M059J (cell line): ENCODE measurements around the gene LCN6. TPM values are rescaled to one million over a fixed set of nuclear protein-coding genes. Genes with fewer than 3 reads are reported as not detected.

Source experiments
- DNase-seq: peaks from one replicate; pipeline ENCODE4 v3.0.0-alpha.2; 2012; ENCODE audit warnings: low read depth
- total RNA-seq: library from RNA; depleted of rRNA; stranded (reverse); fragments of >200 nt; shearing (Covaris generic); gene quantifications from 2 replicates; pipeline ENCODE4 v1.2.3, GENCODE V29; 2014

Gene LCN6
- total RNA-seq, 1 experiment from 2014 or later = not detected

- no peak for DNase-seq
Measured at GRCh38 chr9:136744773-136745172, 3.6 kb downstream of the LCN6 start.

DNA sequence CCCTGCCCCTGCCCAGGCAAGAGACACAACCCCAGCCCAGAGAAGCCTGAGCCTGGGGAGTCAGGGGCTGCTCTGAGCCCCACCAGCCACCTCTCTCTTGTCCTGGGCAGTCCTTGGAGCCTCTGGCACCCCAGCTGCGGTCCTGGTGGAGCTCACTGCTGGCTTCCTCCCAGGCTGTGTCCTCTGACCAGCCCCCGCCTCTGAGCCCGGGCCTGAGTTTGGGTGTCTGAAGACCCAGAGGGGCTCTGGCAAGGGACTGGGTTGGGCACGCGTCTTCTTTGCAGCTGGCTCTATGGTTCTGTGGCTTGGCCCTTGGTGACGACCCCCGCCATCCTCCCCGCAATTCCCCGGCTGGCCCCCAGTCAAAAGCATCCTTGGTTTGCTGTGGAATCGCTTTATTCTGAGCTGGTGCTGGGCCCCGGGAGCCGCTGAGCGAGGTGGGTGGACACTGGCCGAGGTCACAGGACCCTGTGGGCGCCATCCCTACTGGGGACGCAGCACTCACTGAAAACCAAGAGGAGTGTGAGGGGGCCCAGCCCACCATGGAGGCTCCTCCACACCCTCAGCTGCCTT, 4.6 kb downstream of the LCN6 start:
- no peak for DNase-seq

DNA sequence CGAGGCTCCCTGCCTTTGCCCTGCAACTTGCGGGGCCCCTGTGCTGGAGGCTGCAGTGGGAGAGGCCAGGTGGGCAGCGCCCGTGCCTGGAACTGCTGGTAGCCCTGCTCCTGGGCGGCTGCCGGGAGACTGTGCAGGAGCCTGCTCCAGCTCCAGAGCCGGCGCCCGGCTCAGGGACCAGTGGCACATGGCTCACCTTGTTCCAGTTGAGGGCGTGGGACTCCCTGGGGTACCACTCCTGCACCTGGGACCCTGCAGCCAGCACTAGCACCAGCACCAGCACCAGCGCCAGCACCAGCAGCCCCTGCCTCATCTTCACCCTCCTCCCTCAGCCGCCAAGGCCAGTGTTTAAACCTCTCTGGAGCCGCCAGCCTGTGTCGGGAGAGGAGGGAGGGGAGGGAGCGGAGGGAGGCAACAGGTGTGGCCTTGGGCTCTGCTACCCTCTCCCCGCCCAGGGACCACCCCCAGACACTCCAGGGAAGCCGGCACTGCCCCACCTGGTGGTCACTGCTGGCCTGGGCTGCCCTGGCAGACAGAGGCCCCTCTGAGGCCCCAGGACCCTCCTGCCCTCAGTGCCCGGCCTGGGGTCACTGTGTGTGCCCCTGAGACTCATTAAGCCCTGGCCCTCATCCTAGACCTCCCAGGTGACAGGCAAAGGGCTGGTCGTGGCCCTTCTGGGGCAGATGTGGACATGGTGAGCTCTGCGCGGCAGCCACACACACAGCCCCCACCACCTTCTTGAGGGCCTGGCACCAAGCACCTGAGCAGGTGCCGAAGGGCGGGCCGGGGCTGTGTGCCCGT, 5.5 kb downstream of the LCN6 start, which contains the start of gene LCN10:
Gene LCN10, minus strand, starts transcription at position 350 of the 801 bp plus-strand sequence. Its CDS starts 37 bp downstream, at position 313.
- no peak for DNase-seq

DNA sequence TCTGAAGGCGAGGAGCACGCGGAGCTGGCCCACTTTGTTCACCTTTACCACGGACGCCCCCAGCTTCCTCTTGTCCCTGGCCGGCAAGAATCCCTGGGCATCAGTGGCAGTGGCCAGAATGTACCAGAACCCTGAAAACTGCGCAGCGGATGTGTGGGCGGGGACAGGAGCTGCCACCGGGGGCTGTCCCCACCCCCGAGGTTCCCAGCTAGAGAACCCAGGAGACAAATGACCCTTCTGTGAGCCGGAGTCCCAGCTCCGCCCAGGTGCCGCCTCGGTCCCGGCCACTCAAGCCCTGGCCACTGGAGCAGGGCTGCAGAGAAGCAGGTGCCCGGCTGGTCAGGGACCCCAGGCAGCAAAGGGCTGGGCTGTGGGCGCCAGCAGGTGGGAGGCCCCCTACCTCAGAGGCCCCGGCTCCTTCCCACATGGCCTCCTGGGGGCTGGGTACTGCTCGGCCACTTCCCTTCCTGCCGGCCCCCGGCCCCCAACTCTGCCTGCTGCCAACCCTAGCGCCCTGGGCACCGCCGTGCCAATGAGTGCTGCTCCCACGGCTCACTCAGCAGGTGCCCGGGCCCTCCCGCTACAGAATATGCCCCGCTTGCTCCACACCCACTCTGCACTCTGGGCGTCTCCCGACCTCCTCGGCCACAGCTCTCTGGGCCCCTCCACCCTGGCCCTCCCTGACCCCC, 6.3 kb downstream of the LCN6 start:
- no peak for DNase-seq

DNA sequence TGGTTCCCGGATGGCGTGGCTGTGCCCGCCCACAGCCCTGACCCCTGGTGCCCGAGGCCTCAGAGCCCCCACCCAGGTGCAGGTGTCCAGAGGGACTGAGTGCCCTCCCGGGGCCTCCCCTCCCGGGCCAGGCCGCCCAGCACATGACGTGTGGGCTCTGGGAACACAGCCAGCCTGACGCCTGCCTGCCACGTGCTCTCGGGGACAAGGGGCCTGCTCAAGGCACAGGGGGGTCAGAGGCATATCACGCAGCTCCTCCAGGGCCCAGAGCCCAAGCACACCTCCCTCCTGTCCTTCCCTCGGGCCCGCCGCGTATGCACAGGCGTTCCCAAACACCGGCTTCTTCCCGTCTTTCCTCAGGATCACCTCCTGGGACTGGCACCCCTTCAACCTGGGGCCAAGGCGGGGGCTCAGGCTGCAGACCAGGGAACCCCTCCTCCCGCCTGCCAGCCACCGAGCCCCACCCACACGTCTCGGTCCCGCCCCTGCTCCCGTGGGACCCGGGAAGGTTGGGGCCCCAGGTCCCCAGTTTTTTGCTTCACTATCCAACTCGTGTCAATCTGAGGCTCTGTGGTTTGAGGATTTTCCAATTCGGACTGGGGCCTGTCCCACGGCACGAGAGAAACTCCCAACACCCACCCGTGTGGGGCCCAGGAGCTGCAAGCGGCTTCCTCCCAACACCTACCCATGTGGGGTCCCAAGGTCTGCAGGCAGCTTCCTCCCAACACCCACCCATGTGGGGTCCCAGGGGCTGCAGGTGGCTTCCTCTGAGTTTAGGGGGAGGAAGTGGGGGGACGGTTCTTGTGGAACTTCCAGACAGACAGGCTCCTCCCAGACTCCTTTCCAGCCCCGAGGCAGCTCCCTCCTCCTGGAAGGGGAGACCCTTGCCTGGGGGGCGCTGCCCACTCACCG, 7.1 kb downstream of the LCN6 start:
- no peak for DNase-seq

GRCh38 chr9:136740491-136740890, 7.8 kb downstream of the LCN6 start:
- no peak for DNase-seq

- DNase-seq = no peak
Measured at GRCh38 chr9:136740069-136740468, 8.3 kb downstream of the LCN6 start.

DNA sequence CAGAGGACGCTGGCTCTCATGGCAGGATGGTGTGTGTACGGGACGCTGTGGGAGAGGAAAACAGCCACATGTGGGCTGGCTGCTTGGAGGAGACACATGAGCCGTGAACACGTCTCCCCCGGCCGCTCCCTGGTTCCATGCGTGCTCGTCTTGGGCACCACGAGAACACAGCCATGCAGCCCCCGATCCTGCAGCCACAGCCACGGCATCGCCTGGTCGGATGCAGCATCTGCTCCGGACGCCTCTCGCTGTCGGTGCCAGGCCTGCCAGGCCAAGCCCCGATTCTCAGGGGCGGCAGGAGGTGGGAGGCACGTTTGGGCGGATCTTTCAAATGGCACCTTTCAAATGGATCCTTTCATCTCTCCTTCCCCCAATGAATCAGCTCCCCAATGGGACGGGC, 8.8 kb downstream of the LCN6 start:
- DNase-seq = no peak

DNA sequence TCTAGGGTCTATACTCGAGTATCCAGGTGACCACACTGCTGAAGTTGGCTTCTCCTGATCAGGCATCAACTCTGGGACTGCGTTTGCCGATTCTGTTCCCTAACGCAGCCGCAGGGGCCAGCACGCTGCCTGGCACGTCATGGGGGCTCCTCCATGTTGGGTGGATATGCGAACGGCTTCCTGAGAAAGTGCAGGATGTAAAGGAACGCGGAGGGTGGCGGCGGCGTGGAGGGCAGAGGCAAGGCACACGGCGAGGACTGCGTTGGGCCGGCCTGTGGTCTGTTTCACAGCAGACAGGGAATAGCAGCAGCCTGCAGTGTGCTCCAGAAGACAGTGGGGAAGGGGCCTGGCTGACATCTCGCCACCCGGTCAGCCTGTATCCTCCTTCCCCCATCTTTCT, 9.4 kb downstream of the LCN6 start:
- no peak for DNase-seq

DNA sequence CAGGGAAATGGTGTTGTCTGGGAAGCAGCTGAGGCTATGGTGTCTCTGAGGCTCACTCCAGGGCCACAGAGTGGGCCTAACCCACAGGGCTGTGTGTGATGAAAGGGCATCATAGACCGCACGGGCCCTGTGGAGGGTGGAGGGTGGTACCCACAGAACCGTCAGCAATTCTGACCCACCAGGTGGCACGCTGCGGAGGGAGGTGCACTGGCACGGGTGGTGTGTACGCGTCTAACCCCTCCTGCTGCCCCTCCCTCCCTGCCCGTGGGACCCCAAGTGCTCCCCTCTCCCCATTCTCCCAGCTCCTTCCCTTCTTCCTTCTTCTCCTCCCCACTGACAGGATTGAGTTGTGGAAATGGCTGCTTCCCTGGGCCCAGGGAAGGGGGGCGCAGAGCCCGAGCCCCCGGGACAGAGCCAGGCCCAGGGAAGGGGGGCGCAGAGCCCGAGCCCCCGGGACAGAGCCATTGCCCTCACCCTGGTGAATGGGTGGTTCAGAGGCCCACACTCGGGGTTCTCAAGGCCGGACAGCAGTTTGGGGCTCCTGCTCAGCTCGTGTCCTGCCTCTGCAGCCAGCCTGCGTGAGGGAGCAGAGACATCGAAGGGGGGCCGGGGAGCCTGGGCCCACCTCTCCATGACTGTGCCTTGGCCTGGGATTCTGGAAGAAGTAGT, 12.4 kb downstream of the LCN6 start:
- no peak for DNase-seq

DNA sequence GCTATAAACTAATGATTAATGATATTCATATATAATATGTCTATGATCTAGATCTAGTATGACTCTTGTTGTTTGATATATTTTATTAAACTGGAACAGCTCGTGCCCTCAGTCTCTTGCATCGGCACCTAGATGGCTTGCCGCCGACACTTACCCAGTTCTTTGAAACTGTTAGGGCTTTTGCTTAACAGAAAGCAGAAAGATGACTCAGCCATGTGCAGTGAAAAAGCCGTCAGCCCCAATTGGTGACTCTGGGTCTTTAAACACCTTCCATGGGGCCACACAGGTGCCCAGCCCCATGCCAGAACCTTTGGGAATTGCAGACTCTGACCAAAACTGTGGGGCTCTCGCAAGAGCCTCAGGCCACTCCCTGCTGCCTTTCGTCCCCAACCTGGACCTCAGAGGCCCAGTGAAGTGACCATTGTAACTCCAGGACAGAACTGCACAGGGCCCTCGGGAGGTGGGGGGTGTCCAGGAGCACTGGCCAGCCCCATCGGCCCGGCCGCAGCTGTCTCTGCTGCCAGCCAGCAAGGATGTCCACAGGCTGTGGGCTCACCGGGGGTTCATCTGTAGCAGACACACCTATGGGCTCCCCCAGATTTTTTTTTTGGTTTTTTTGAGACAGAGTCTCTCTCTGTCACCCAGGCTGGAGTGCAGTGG, 13.4 kb downstream of the LCN6 start:
- no peak for DNase-seq

DNA sequence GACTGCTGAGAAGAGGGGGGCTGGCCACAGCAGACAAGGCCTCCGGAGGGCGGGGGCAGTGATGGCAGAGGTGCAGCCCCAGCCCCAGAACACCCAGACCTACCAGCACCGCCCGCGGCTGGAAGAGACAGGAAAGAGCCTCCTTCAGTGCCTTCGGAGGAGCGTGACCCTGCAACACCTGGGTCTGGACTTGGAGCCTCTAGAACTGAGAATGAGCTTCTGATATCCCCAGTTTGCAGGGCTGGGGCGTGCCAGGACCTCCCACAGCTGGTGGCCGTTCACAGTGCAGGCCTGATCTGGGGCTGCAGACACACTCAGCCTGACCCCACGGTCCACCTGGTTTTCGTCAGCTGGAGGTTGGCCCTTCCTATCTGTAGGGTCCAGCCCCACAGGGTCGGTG, 14.7 kb downstream of the LCN6 start:
- DNase-seq = no peak

GRCh38 chr9:136732444-136733178, 15.7 kb downstream of the LCN6 start:
- DNase-seq = no peak

GRCh38 chr9:136729926-136730325, 18.4 kb downstream of the LCN6 start:
- no peak for DNase-seq

DNA sequence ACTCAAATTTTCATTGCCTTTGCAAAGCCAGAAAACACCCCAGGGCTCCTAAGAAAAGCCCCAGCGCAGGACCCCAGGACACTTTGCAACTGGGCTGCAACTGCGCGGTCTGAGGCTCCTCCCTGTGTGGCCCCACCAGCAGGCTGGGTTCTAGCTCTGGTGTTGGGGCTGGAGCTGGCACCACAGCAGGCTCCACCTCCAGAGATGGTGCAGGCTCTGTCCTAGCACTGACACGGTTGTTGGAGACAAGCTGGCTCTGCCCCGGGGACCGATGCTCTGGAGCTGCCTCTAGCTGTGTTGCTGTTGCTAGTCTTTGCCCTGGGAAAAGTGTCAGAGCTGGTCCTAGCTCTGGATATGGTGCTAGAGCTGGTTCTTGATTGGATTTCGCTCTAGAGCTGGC, 19.2 kb downstream of the LCN6 start:
- no peak for DNase-seq

- DNase-seq = no peak
Measured at GRCh38 chr9:136728548-136729123, 19.7 kb downstream of the LCN6 start.

DNA sequence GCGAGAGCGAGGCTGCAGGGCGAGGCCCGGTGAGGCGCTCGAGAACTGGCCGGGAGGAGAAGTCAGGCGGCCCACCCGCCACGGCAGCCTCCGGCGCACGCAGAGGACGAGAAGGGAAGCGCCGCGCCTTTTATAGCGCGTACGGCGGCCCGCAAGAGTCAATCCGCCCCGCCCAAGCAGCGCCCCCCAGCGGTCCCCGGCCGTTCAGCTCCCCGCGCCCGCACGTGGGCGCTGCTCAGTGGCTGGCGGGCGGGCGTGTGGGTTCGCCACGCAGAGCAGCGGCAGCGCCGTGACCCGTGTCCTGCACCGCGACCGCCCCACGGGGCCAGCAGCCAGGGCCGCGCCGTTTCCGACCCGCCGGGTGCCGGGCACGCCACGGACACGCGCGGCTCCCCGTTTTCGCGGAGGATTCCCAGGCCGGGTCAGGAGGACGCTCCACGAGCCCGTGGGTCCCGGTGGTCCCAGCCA, 20.2 kb downstream of the LCN6 start:
- peak; percentile 78 for DNase-seq

GRCh38 chr9:136726631-136727191, 21.6 kb downstream of the LCN6 start:
- no peak for DNase-seq

DNA sequence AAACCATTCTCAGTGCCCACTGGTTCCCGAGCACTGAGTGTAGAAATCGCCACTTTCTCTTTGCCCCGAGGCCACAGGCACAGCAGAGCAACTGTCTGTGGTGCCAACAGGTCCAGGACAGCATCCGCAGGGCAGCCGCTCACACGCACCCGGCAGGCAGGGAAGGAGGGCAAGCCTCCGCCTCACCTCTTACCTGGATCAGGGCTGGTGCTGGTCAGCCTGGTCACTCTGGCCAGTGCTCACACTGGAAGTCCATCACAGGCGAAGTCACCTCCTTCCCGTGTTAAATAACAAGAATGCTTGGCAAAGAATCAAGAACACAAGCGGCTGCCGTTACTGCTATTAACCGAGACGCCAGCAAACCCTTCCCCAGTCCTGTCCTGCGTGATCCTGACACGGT, 22.2 kb downstream of the LCN6 start:
- DNase-seq = no peak
